Measurements from ENCODE around the gene SRSF4.

SRSF4 gene

GRCh38 chr1:29200906-29201594, 19.4 kb upstream of the SRSF4 start:
- DNase-seq: no peak

GRCh38 chr1:29197993-29198392, 16.3 kb upstream of the SRSF4 start:
- no peak for DNase-seq

GRCh38 chr1:29197590-29197924, 15.9 kb upstream of the SRSF4 start:
- DNase-seq: peak; percentile 30

GRCh38 chr1:29196863-29197589, 15.3 kb upstream of the SRSF4 start:
- no peak for DNase-seq

- no peak for DNase-seq
Observed at GRCh38 chr1:29195881-29196291, 14.2 kb upstream of the SRSF4 start.

GRCh38 chr1:29193879-29194455, 12.3 kb upstream of the SRSF4 start:
- no peak for DNase-seq

- DNase-seq: no peak
Observed at GRCh38 chr1:29190718-29191117, 9.0 kb upstream of the SRSF4 start.

GRCh38 chr1:29186707-29187106, 5.0 kb upstream of the SRSF4 start:
- DNase-seq: no peak

- DNase-seq: no peak
Observed at GRCh38 chr1:29186252-29186651, 4.6 kb upstream of the SRSF4 start.

GRCh38 chr1:29183287-29183686, 1.6 kb upstream of the SRSF4 start:
- DNase-seq: no peak

GRCh38 chr1:29180497-29181412, 945 bp downstream of the SRSF4 start:
- no peak for DNase-seq

- peak; percentile 42 for DNase-seq
Observed at GRCh38 chr1:29179641-29180184, 2.0 kb downstream of the SRSF4 start.

GRCh38 chr1:29177022-29177705, 4.5 kb downstream of the SRSF4 start:
- no peak for DNase-seq

- no peak for DNase-seq
Observed at GRCh38 chr1:29176576-29176975, 5.1 kb downstream of the SRSF4 start.

GRCh38 chr1:29172415-29172939, 9.2 kb downstream of the SRSF4 start:
- DNase-seq: no peak

- DNase-seq: no peak
Observed at GRCh38 chr1:29171521-29171920, 10.2 kb downstream of the SRSF4 start.

- no peak for DNase-seq
Observed at GRCh38 chr1:29171089-29171488, 10.6 kb downstream of the SRSF4 start.

GRCh38 chr1:29169976-29170375, 11.7 kb downstream of the SRSF4 start:
- no peak for DNase-seq

- no peak for DNase-seq
Observed at GRCh38 chr1:29167904-29168303, 13.8 kb downstream of the SRSF4 start.

- no peak for DNase-seq
Observed at GRCh38 chr1:29166291-29166878, 15.3 kb downstream of the SRSF4 start.

- no peak for DNase-seq
Observed at GRCh38 chr1:29164588-29164987, 17.1 kb downstream of the SRSF4 start.

Data from CD4-positive, alpha-beta T cell treated with Interleukin-4 for 4 hours (primary cell).